Muscle of back (tissue), 11 donors: Measurements from ENCODE around the gene EDRF1. TPM values are rescaled to one million over a fixed set of nuclear protein-coding genes. Genes with fewer than 3 reads are reported as not detected.
"Not testable (repeated sequence)": the region's sequence is repeated elsewhere in the genome, so short reads cannot be mapped to it uniquely, and the experiment has no call there.

Experiments
- DNase-seq, 3 donors: peaks; one replicate each; pipeline versions ENCODE4 v3.0.0 to v3.0.0-alpha.2; 2013
- polyA plus RNA-seq, 10 donors: library from polyadenylated mRNA; unstranded; fragments of 120-200 nt; gene quantifications; one replicate each; pipeline ENCODE4 v1.2.1, GENCODE V29; 2013; ENCODE audit not compliant: insufficient read length in 10 of 10

The EDRF1 gene
- polyA plus RNA-seq, 10 donors = 13.5 to 27.4 (median 21.0) TPM

GRCh38 chr10:125700355-125700911, 19.1 kb upstream of the EDRF1 start:
- DNase-seq = peak in 1 of 3 donors; percentile 46

- no peak for DNase-seq
Measured at GRCh38 chr10:125707541-125708468, 11.7 kb upstream of the EDRF1 start.

GRCh38 chr10:125708971-125709503, 10.5 kb upstream of the EDRF1 start:
- DNase-seq = no peak

- DNase-seq = peak in 1 of 3 donors; percentile 23
Measured at GRCh38 chr10:125709553-125710474, 9.7 kb upstream of the EDRF1 start.

- DNase-seq = no peak
Measured at GRCh38 chr10:125711110-125711750, 8.3 kb upstream of the EDRF1 start.

GRCh38 chr10:125714728-125715127, 4.8 kb upstream of the EDRF1 start:
- DNase-seq = not testable (repeated sequence)

GRCh38 chr10:125720002-125720382, 483 bp downstream of the EDRF1 start:
- peak in 1 of 3 donors; percentile 3 for DNase-seq

GRCh38 chr10:125721035-125721434, 1.5 kb downstream of the EDRF1 start:
- DNase-seq = no peak

- no peak for DNase-seq
Measured at GRCh38 chr10:125722811-125723210, 3.3 kb downstream of the EDRF1 start.

GRCh38 chr10:125726914-125727313, 7.4 kb downstream of the EDRF1 start:
- DNase-seq = no peak

GRCh38 chr10:125727436-125727835, 7.9 kb downstream of the EDRF1 start:
- DNase-seq = no peak

- no peak for DNase-seq
Measured at GRCh38 chr10:125734148-125734547, 14.6 kb downstream of the EDRF1 start.

GRCh38 chr10:125734823-125735222, 15.3 kb downstream of the EDRF1 start:
- no peak for DNase-seq

- no peak for DNase-seq
Measured at GRCh38 chr10:125738206-125738605, 18.7 kb downstream of the EDRF1 start.

GRCh38 chr10:125739994-125740679, 20.6 kb downstream of the EDRF1 start:
- DNase-seq = no peak

GRCh38 chr10:125742465-125742864, 23.0 kb downstream of the EDRF1 start:
- DNase-seq = peak in 1 of 3 donors; percentile 5

GRCh38 chr10:125744909-125745308, 25.4 kb downstream of the EDRF1 start:
- DNase-seq = no peak

GRCh38 chr10:125747417-125747816, 27.9 kb downstream of the EDRF1 start:
- no peak for DNase-seq

GRCh38 chr10:125756196-125756595, 36.7 kb downstream of the EDRF1 start:
- no peak for DNase-seq

- DNase-seq = no peak
Measured at GRCh38 chr10:125756853-125757487, 37.5 kb downstream of the EDRF1 start.
